Activated T-helper 2 cell treated with anti-CD3 and anti-CD28 coated beads, Interferon-gamma antibody, Interleukin-2, Interleukin-4, amounts not matched to agents 10 μg/mL and 5 μg/mL and 100 μg/mL, durations not matched to agents 14 hours and 24 hours and 36 hours (primary cell): Measurements from ENCODE around the gene GNB1. TPM values are rescaled to one million over a fixed set of nuclear protein-coding genes. Genes with fewer than 3 reads are reported as not detected.

Experiments
- DNase-seq: peaks from one replicate; pipeline ENCODE4 v3.0.0; 2021; ENCODE audit warnings: low spot score
- H3K27ac Mint-ChIP-seq: one replicate; pipeline ENCODE4 v1.8.0; 2021; ENCODE audit warnings: mixed read lengths
- H3K27me3 Mint-ChIP-seq: one replicate; pipeline ENCODE4 v1.8.0; 2021; ENCODE audit warnings: low read depth, mixed read lengths
- H3K36me3 Mint-ChIP-seq: one replicate; pipeline ENCODE4 v1.8.0; 2021; ENCODE audit warnings: low read depth, mixed read lengths
- H3K4me1 Mint-ChIP-seq: one replicate; pipeline ENCODE4 v1.8.0; 2021; ENCODE audit warnings: low read depth, mixed read lengths
- H3K4me3 Mint-ChIP-seq: one replicate; pipeline ENCODE4 v1.8.0; 2021; ENCODE audit warnings: low read depth, mild to moderate bottlenecking, moderate library complexity, mixed read lengths
- H3K9me3 Mint-ChIP-seq: one replicate; pipeline ENCODE4 v1.8.0; 2021; ENCODE audit warnings: mixed read lengths
- intact Hi-C: fragments of 100-400 bp; cut with micrococcal nuclease; formaldehyde crosslinking; loops from one replicate; pipeline ENCODE4 v1.15.1; 2023
- total RNA-seq: library from RNA; stranded (reverse); gene quantifications from 2 replicates; pipeline ENCODE4 v1.2.3, GENCODE V29; 2022

The GNB1 gene
- total RNA-seq, 1 donor from 2014 or later: 471 TPM

GRCh38 chr1:1781526-1781903 is 109.4 kb downstream of the GNB1 start:
- intact Hi-C loops: loop anchor here (5.0 kb wide), 3 partner anchors 41 to 126 kb away; partner anchors contain the start of gene GNB1
- peaks cover 19% of the 10 kb centered on the region for H3K36me3 Mint-ChIP-seq
- no peak overlapping the region for H3K4me3 Mint-ChIP-seq
- H3K9me3 Mint-ChIP-seq: no peaks in the 10 kb centered on the region
- DNase-seq: no peak
- peaks cover 37% of the 10 kb centered on the region for H3K4me1 Mint-ChIP-seq
- no peaks in the 10 kb centered on the region for H3K27me3 Mint-ChIP-seq
- peak overlapping the region; percentile 83 for H3K27ac Mint-ChIP-seq

DNA sequence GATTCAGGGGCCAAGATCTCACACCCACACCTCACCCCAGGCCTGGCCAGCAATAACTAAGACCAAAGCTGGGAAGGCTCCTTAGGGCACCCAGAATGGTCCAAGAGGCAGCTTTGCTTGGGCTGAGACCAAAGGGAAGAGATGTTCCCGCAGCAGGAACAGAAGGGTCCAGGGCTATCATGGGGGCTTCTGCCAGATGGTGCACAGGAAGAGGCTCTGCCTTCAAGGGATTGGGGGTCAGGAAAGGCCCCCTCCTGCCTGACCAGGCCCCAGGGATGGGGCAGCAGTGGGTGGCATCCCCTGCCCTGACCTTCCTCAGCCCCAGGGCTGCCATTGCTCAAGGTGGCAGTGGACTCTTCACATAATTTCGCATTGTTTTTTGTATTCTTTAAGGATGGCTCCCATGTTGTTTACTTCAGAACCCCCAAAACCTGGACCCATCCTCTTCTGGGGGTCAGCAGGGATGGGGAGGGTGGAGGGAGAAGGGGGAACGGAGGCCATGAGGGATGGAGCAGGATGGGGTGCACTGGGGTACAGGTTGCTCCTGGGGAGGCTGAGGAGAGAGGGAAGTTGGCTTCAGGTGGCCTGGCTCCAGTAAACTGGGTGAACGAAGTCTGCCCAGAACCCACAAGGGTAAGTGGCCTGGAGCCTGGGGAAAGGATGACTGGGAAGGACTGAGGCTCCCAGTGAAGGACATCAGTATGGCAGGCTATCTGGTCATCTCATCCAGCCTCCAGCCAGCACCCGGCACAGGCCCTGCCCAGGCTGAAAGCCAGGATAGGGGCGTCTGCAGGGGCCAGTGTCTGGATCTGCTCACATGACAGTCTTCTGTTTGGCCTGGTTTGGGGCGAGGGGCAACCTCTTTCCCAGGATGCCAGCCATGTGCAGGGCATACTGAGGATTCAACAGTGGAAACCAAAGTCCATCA is 110.0 kb downstream of the GNB1 start:
- intact Hi-C loops: loop anchor here (5.0 kb wide), 3 partner anchors 41 to 126 kb away; partner anchors contain the start of gene GNB1
- Mint-ChIP-seq H3K27ac (peak overlapping the region; percentile 83), H3K27me3 (no peaks in the 10 kb centered on the region), H3K4me3 (peak overlapping the region; percentile 74), H3K9me3 (no peaks in the 10 kb centered on the region), H3K36me3 (peaks cover 17% of the 10 kb centered on the region), H3K4me1 (peaks cover 42% of the 10 kb centered on the region)
- no peak for DNase-seq

DNA sequence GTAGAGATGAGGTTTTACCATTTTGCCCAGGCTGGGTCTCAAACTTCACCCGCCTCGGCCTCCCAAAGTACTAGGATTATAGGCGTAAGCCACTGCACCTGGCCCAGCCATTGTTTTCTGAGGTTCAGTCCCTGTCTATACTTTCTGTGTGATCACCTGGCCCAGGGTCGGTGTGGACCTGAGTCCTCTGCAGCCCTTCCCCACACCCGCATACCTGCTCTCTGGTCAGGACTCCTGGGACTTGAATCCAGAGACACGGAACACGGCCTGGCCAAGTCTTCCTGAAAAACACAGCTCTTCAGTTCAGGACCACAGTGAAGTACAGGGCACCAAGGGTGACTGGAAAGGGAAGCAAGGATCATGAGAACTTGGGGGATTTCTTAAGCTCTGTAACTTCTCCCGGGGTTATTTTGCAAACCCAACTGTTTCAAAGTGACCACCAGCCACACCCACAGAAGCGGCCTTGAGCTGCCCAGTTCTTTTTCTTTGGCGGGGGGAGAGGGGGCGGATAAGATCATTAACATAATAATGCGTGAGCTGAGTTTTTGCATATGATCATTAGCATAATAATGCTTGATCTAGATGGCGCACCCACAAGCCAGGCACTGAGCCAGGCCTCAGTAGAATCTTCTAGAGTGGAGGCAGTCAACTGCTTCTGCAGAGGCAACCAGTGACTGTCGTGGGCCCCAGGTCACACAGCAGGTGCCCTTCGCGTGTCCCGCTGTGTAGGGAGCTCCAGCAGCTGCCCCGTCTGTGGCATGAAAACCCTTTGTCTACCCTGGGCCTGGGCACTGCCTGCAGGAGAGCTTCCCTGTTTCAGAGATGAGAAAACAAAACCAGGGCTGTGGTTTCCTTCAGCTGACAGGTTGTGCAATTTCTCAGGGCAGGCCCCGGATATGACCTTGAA is 110.9 kb downstream of the GNB1 start:
- Mint-ChIP-seq H3K9me3 (no peaks in the 10 kb centered on the region), H3K36me3 (peaks cover 16% of the 10 kb centered on the region), H3K4me1 (peaks cover 46% of the 10 kb centered on the region), H3K27me3 (no peaks in the 10 kb centered on the region), H3K4me3 (peak overlapping the region; percentile 74), H3K27ac (peak overlapping the region; percentile 83)
- DNase-seq: peak; percentile 62
- intact Hi-C loops: loop anchor here (5.0 kb wide), 3 partner anchors 42 to 127 kb away; partner anchors contain the start of gene GNB1

DNA sequence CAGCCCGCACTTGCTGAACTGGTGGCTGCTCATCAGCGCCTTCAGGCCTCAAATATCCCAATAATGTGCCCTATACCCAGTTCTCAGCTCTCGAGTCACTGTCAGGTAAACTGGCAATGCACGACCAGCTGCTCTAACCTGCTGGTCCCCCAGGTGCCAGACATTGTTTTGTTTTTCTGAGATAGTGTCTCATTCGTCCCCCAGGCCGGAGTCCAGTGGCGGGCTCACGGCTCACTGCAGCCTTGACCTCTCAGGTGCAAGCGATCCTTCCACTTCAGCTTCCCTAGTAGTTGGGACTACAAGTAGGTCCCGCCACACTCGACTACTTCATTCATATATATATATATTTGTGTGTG is 111.6 kb downstream of the GNB1 start:
- H3K4me1 Mint-ChIP-seq: peaks cover 46% of the 10 kb centered on the region
- H3K36me3 Mint-ChIP-seq: peaks cover 21% of the 10 kb centered on the region
- DNase-seq: no peak
- no peaks in the 10 kb centered on the region for H3K9me3 Mint-ChIP-seq
- H3K27me3 Mint-ChIP-seq: no peaks in the 10 kb centered on the region
- intact Hi-C loops: no loop called here
- peak overlapping the region; percentile 83 for H3K27ac Mint-ChIP-seq
- H3K4me3 Mint-ChIP-seq: peak overlapping the region; percentile 74

GRCh38 chr1:1778663-1779319 is 112.1 kb downstream of the GNB1 start:
- intact Hi-C loops: no loop called here
- H3K36me3 Mint-ChIP-seq: peaks cover 23% of the 10 kb centered on the region
- peak overlapping the region; percentile 83 for H3K27ac Mint-ChIP-seq
- DNase-seq: peak; percentile 81
- H3K4me3 Mint-ChIP-seq: peak overlapping the region; percentile 74
- H3K27me3 Mint-ChIP-seq: no peaks in the 10 kb centered on the region
- H3K9me3 Mint-ChIP-seq: no peaks in the 10 kb centered on the region
- H3K4me1 Mint-ChIP-seq: peaks cover 46% of the 10 kb centered on the region

- H3K4me3 Mint-ChIP-seq: peak within 1 kb of the TSS; percentile 90
- peaks cover 44% of the 10 kb centered on the region for H3K4me1 Mint-ChIP-seq
- H3K27me3 Mint-ChIP-seq: no peaks in the 10 kb centered on the region
- peak within 1 kb of the TSS; percentile 85 for H3K27ac Mint-ChIP-seq
- H3K36me3 Mint-ChIP-seq: peaks cover 26% of the 10 kb centered on the region
- H3K9me3 Mint-ChIP-seq: no peaks in the 10 kb centered on the region
- intact Hi-C loops: no loop called here
- peak; percentile 74 for DNase-seq
Observed at GRCh38 chr1:1777950-1778662, 112.8 kb downstream of the GNB1 start, which contains the start of gene NADK. NADK (minus strand) TSS chr1:1778470; CDS start chr1:1765406, 13,064 bp downstream.

GRCh38 chr1:1777583-1777899 is 113.3 kb downstream of the GNB1 start:
- intact Hi-C loops: no loop called here
- H3K9me3 Mint-ChIP-seq: no peaks in the 10 kb centered on the region

GRCh38 chr1:1776672-1777582 is 114.0 kb downstream of the GNB1 start:
- peaks cover 41% of the 10 kb centered on the region for H3K4me1 Mint-ChIP-seq
- peaks cover 3% of the 10 kb centered on the region for H3K9me3 Mint-ChIP-seq
- H3K27ac Mint-ChIP-seq: peak overlapping the region; percentile 85
- H3K27me3 Mint-ChIP-seq: no peaks in the 10 kb centered on the region
- H3K36me3 Mint-ChIP-seq: peaks cover 34% of the 10 kb centered on the region
- intact Hi-C loops: no loop called here
- H3K4me3 Mint-ChIP-seq: peak overlapping the region; percentile 90
- DNase-seq: no peak

More at GRCh38 chr1:1777583-1777899, 113.3 kb downstream of the GNB1 start:
- peak overlapping the region; percentile 85 for H3K27ac Mint-ChIP-seq
- H3K36me3 Mint-ChIP-seq: peaks cover 28% of the 10 kb centered on the region
- H3K27me3 Mint-ChIP-seq: no peaks in the 10 kb centered on the region
- H3K4me3 Mint-ChIP-seq: peak overlapping the region; percentile 90
- H3K4me1 Mint-ChIP-seq: peaks cover 41% of the 10 kb centered on the region
- DNase-seq: no peak

DNA sequence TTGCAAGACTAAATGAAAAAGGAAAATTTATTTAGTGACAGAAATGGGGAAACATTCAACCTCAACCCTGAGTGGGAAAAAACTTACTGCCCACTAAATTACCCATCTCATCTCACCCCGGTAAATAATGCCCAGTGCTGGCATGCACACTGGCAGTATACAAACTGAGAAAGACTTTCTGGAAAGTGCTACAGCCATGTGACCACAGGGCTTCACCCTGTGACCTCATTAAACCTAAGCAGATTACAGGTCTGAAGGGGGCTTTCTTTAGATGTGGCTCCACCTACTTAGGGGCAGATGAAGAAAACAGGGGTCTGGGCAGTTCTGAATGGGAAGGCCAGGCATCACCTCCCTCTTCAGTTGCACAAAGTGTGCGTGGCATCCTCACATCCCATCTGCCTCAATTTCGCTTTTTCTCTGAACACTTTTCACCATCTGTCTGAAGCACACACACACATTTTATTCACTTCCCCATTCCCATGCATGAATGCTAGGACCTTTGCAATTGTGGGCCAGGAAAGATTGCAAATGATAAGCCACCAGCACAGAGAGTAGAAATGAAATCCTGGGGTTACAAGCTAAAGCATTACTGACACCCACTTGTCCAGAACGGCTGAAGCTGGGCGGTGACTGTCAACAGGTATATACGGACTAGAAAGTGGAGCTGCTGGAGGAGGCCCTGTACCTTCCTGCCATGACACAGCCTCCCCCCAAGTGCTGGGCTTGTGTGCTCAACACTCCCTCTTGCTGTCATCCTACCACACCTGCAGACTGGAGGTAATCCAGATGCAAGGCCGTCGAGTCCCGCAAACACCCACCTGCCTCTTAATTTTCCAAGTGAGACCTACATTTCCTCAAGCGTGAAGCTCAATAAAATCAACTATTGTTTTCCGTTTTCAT is 115.3 kb downstream of the GNB1 start:
- H3K27ac Mint-ChIP-seq: peak overlapping the region; percentile 20
- no peak for DNase-seq
- H3K36me3 Mint-ChIP-seq: peaks cover 45% of the 10 kb centered on the region
- peaks cover 31% of the 10 kb centered on the region for H3K4me1 Mint-ChIP-seq
- H3K27me3 Mint-ChIP-seq: no peaks in the 10 kb centered on the region
- intact Hi-C loops: no loop called here
- peaks cover 11% of the 10 kb centered on the region for H3K9me3 Mint-ChIP-seq
- peak overlapping the region; percentile 23 for H3K4me3 Mint-ChIP-seq

DNA sequence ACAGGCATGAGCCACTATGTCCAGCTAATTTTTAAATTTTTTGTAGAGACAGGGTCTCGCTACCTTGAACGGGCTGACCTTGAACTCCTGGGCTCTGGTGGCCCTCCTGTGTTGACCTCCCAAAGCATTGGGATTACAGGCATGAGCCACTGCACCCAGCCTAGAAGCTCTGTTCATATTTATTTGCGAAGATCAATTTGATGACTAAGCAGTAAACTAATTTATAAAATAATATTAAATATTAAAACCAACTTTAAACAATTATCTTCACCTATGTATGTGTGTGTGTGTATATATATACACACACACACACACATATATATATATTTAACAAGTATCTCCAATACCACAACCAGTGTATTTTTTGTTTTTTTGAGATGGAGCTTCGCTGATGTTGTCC is 117.0 kb downstream of the GNB1 start:
- H3K27me3 Mint-ChIP-seq: no peaks in the 10 kb centered on the region
- no peak overlapping the region for H3K4me3 Mint-ChIP-seq
- peaks cover 16% of the 10 kb centered on the region for H3K4me1 Mint-ChIP-seq
- H3K9me3 Mint-ChIP-seq: peaks cover 18% of the 10 kb centered on the region
- no peak for DNase-seq
- intact Hi-C loops: no loop called here
- H3K27ac Mint-ChIP-seq: no peak overlapping the region
- peaks cover 58% of the 10 kb centered on the region for H3K36me3 Mint-ChIP-seq
